HepG2 (cell line): ENCODE results near the gene C16orf90. TPM values are rescaled to one million over a fixed set of nuclear protein-coding genes. Genes with fewer than 3 reads are reported as not detected.

ENCODE experiments used
- ATAC-seq: fragments of 200-7000 bp; cut with Tn5 transposase; 3 replicates; pipeline ENCODE4 v1.9.1; 2020; ENCODE audit warnings: mild to moderate bottlenecking, moderate library complexity
- BruUV-seq: library from RNA; stranded (reverse); fragments of 400-500 nt; replicated peaks from 2 replicates; lab custom pipeline; 2021; lab: Mats Ljungman, UMichigan
- CTCF ChIA-PET: fragments of 300-600 bp; formaldehyde crosslinking; extraction: SDS; loops from one replicate; lab custom pipeline; 2021; ENCODE audit warnings: low total read pairs, inconsistent platforms, low intra/inter-chr PET ratio; lab: Yijun Ruan, JAX
- POLR2A ChIA-PET: fragments of 350-600 bp; sonication (Branson Sonifier 250); formaldehyde crosslinking; loops from one replicate; lab custom pipeline; 2020; ENCODE audit warnings: antibody characterized with exemption, inconsistent platforms; lab: Yijun Ruan, JAX
- DNase-seq: peaks from one replicate; pipeline ENCODE4 v3.0.0-alpha.2; 2015; ENCODE audit warnings: low spot score
- FAIRE-seq: peaks from 3 replicates; lab custom pipeline; 2011; peaks lifted over from hg19 to GRCh38; lab: Jason Lieb, UNC
- H2AFZ ChIP-seq: one replicate; pipeline ENCODE4 v1.6.1; 2011; ENCODE audit warnings: low read length, inconsistent platforms
- H3K27ac ChIP-seq: fragments of 300-600 bp; 3 replicates; pipeline ENCODE4 v1.8.0; 2011; ENCODE audit warnings: mixed run types, mild to moderate bottlenecking, mixed read lengths, low read length, inconsistent platforms; ENCODE audit not compliant: insufficient read depth; ENCODE audit errors: extremely low read length
- H3K27me3 ChIP-seq, 2 experiments: fragments of 200-600 bp in 1 of 2; 2 replicates in 1 of 2; 3 replicates in 1 of 2; pipeline versions ENCODE4 v1.6.0 to v1.8.0; 2011; ENCODE audit warnings: low read length in 2 of 2, mild to moderate bottlenecking in 2 of 2, moderate library complexity in 2 of 2, inconsistent platforms in 1 of 2; ENCODE audit not compliant: insufficient read depth in 2 of 2, control insufficient read depth in 1 of 2
- H3K36me3 ChIP-seq, 2 experiments: fragments of 200-600 bp in 1 of 2; replicated peaks in 1 of 2; 2 replicates in 1 of 2; 3 replicates in 1 of 2; pipeline versions ENCODE4 v1.5.1 to v1.8.0; 2011; ENCODE audit warnings: low read length in 2 of 2, inconsistent platforms in 1 of 2; ENCODE audit not compliant: insufficient read depth in 2 of 2, control insufficient read depth in 1 of 2
- H3K4me1 ChIP-seq: 2 replicates; pipeline ENCODE4 v1.5.1; 2012; ENCODE audit warnings: low read length, inconsistent platforms; ENCODE audit not compliant: insufficient read depth
- H3K4me2 ChIP-seq: 2 replicates; pipeline ENCODE4 v1.6.0; 2011; ENCODE audit warnings: low read depth, low read length, inconsistent platforms
- H3K4me3 ChIP-seq, 3 experiments: fragments of 200-600 bp in 1 of 3; sonication (generic), shearing (Covaris generic) in 1 of 3; replicated peaks in 1 of 3; 2 replicates each; pipeline ENCODE4 v1.5.1; 2011 to 2016; ENCODE audit warnings: low read length in 3 of 3, inconsistent platforms in 2 of 3, low read depth in 2 of 3, mild to moderate bottlenecking in 2 of 3, control low read depth in 1 of 3, mixed read lengths in 1 of 3; ENCODE audit not compliant: insufficient read depth in 1 of 3
- H3K79me2 ChIP-seq: one replicate; pipeline ENCODE4 v1.6.1; 2011; ENCODE audit warnings: low read length, inconsistent platforms; ENCODE audit not compliant: insufficient read depth
- H3K9ac ChIP-seq: 2 replicates; pipeline ENCODE4 v1.6.0; 2011; ENCODE audit warnings: mild to moderate bottlenecking, low read depth, low read length, inconsistent platforms; ENCODE audit not compliant: insufficient read depth
- H3K9me3 ChIP-seq: 2 replicates; pipeline ENCODE4 v1.5.1; 2012; ENCODE audit warnings: mild to moderate bottlenecking, low read length
- H4K20me1 ChIP-seq: 2 replicates; pipeline ENCODE4 v1.6.0; 2011; ENCODE audit warnings: inconsistent platforms, mild to moderate bottlenecking, low read length, moderate library complexity; ENCODE audit not compliant: insufficient read depth
- CEBPG ChIP-seq: IDR thresholded peaks from 2 replicates; pipeline ENCODE4 v1.6.1; 2016
- E2F2 ChIP-seq: sonication (generic); formaldehyde crosslinking; IDR thresholded peaks from 2 replicates; pipeline ENCODE4 v1.4.0; 2020; ENCODE audit warnings: missing genetic modification reagents, borderline replicate concordance
- FOXA1 ChIP-seq, 2 experiments: fragments of 450-650 bp in 1 of 2; sonication (generic) in 1 of 2; formaldehyde crosslinking in 1 of 2; IDR thresholded peaks; 2 replicates each; pipeline versions ENCODE4 v1.4.0 to v1.6.1; 2016 to 2020; ENCODE audit warnings: missing genetic modification reagents in 1 of 2
- GABPA ChIP-seq, 2 experiments: IDR thresholded peaks; 2 replicates each; pipeline ENCODE4 v1.6.1; 2011 to 2016; ENCODE audit warnings: low read depth in 2 of 2, low read length in 1 of 2, missing biosample characterization in 1 of 2, missing genetic modification characterization in 1 of 2
- HNF1B ChIP-seq: sonication (generic); formaldehyde crosslinking; IDR thresholded peaks from 2 replicates; pipeline ENCODE4 v1.5.1; 2020; ENCODE audit warnings: mild to moderate bottlenecking, moderate library complexity, missing genetic modification reagents
- MED1 ChIP-seq: sonication (generic); formaldehyde crosslinking; IDR thresholded peaks from 2 replicates; pipeline ENCODE4 v1.4.0; 2020; ENCODE audit warnings: missing genetic modification reagents
- MXD1 ChIP-seq: sonication (generic); formaldehyde crosslinking; IDR thresholded peaks from 2 replicates; pipeline ENCODE4 v1.4.0; 2020; ENCODE audit warnings: mild to moderate bottlenecking, missing genetic modification reagents
- RERE ChIP-seq: IDR thresholded peaks from 2 replicates; pipeline ENCODE4 v1.6.1; 2016; ENCODE audit warnings: low read depth, missing genetic modification reagents, missing compliant biosample characterization
- SRF ChIP-seq: IDR thresholded peaks from 2 replicates; pipeline ENCODE4 v1.6.1; 2011; ENCODE audit warnings: mild to moderate bottlenecking, low read depth, low read length, moderate library complexity
- TCF7 ChIP-seq: sonication (generic); IDR thresholded peaks from 2 replicates; pipeline ENCODE4 v1.6.1; 2016; ENCODE audit warnings: antibody characterized with exemption, low read depth
- TEAD3 ChIP-seq: optimal IDR thresholded peaks from 2 replicates; pipeline ENCODE3; 2016; ENCODE audit warnings: borderline replicate concordance
- ZNF138 ChIP-seq: sonication (generic); formaldehyde crosslinking; IDR thresholded peaks from 2 replicates; pipeline ENCODE4 v1.5.0; 2020; ENCODE audit warnings: mild to moderate bottlenecking, low read depth, missing genetic modification reagents
- ZNF326 ChIP-seq: sonication (generic); formaldehyde crosslinking; IDR thresholded peaks from 2 replicates; pipeline ENCODE4 v1.4.0; 2020; ENCODE audit warnings: missing genetic modification reagents, borderline replicate concordance
- ZNF639 ChIP-seq: conservative IDR thresholded peaks from 2 replicates; pipeline ENCODE4 v1.6.1; 2018; ENCODE audit warnings: missing genetic modification reagents
- WGBS: methylation state at CpG from one replicate; pipeline ENCODE4 v1.1.6; 2017; ENCODE audit warnings: low lambda C conversion rate; 5-methylcytosine and 5-hydroxymethylcytosine counted together
- in situ Hi-C: cut with HindIII; loops from 2 replicates; pipeline ENCODE4 v1.10.0; 2017; ENCODE audit warnings: low pct_unique_long_range_greater_than_20kb; ENCODE audit not compliant: extremely low pct_ligation_motif_present
- intact Hi-C: fragments of 100-400 bp; cut with micrococcal nuclease; formaldehyde crosslinking; loops from one replicate; pipeline ENCODE4 v1.10.0; 2022; ENCODE audit not compliant: unreplicated experiment
- polyA plus RNA-seq, 8 experiments: library from polyadenylated mRNA; depleted of rRNA in 3 of 8; stranded (reverse) in 7 of 8; unstranded in 1 of 8; fragments of >200 nt; fragmentation: Illumina TruSeq in 4 of 8; extraction: Trizol in 4 of 8; gene quantifications; 2 replicates each; pipeline versions ENCODE4 v1.2.1 to v1.2.3, GENCODE V29; 2011 to 2016; ENCODE audit warnings: low read depth in 4 of 8, missing spikeins in 1 of 8, mixed read lengths in 1 of 8; ENCODE audit not compliant: insufficient read depth in 1 of 8
- total RNA-seq, 5 experiments: library from RNA; depleted of rRNA; stranded (reverse); fragments of >200 nt; fragmentation: Illumina TruSeq; extraction: Trizol; gene quantifications; 2 replicates each; pipeline ENCODE4 v1.2.3, GENCODE V29; 2016; ENCODE audit warnings: low read depth in 1 of 5

C16orf90 gene
- total and polyA plus RNA-seq, 2 of the 13 experiments (the other 11 are each of a cell fraction or from before 2014, with no cell fraction given) = not detected

GRCh38 chr16:3523281-3523680, 28.0 kb upstream of the C16orf90 start (continued):
- no peak for TF ChIP-seq FOXA1 (IDR thresholded peaks at IDR 0.05)
- peak; percentile 36; the same call in 1 of the 2 replicates for TF ChIP-seq FOXA1 (CRISPR knock-in tag; IDR thresholded peaks at IDR 0.05)
- TF ChIP-seq SRF = no peak
- TF ChIP-seq TEAD3 (CRISPR knock-in tag) = no peak
- TF ChIP-seq RERE (CRISPR knock-in tag) = no peak
- 0 out of 2 replicates have a peak, but pooled peaks have one; percentile 39 for TF ChIP-seq TCF7

- H3K4me3 ChIP-seq = no peak overlapping the region
- no peaks in the 10 kb centered on the region for H3K79me2 ChIP-seq
- 96% methylated on average over 8 of the region's 8 CpGs for whole genome bisulfite sequencing
- H3K9ac ChIP-seq = no peak overlapping the region
- in situ Hi-C loops (no loop called here), intact Hi-C loops (no loop called here)
- no peaks in the 10 kb centered on the region for H4K20me1 ChIP-seq
- POLR2A ChIA-PET = no interaction called here
- BruUV-seq = no TSS peak
- no peak for DNase-seq
- H3K36me3 ChIP-seq = peaks cover 11 to 35% of the 10 kb centered on the region in 2 experiments; a peak in 4 of 5 replicates
- no peaks in the 10 kb centered on the region for H3K9me3 ChIP-seq
- CTCF ChIA-PET = no interaction called here
- no peak for TF ChIP-seq HNF1B (CRISPR knock-in tag)
- no peak for TF ChIP-seq GABPA (IDR thresholded peaks at IDR 0.05; ENCODE audit: low read depth, low read length)
- TF ChIP-seq GABPA (CRISPR knock-in tag; IDR thresholded peaks at IDR 0.05; ENCODE audit: low read depth) = no peak
- no peak for TF ChIP-seq E2F2 (CRISPR knock-in tag)
- no peak for TF ChIP-seq ZNF326
- no peak for TF ChIP-seq ZNF138
- TF ChIP-seq MXD1 (CRISPR knock-in tag) = no peak
- no peak for TF ChIP-seq CEBPG (CRISPR knock-in tag)
- no peak for TF ChIP-seq MED1 (CRISPR knock-in tag)
- TF ChIP-seq ZNF639 (CRISPR knock-in tag) = no peak
- no peak overlapping the region for H3K4me2 ChIP-seq
- no peak for ATAC-seq
- peaks cover 10% of the 10 kb centered on the region for H3K4me1 ChIP-seq
- H2AFZ ChIP-seq = no peak overlapping the region
- no peaks in the 10 kb centered on the region for H3K27me3 ChIP-seq
- no peak for FAIRE-seq
- no peak overlapping the region for H3K27ac ChIP-seq
Measured at GRCh38 chr16:3520841-3521240, 25.6 kb upstream of the C16orf90 start.
